ENCODE data around the gene PREX1. TPM values are rescaled to one million over a fixed set of nuclear protein-coding genes. Genes with fewer than 3 reads are reported as not detected.

PREX1 gene
- total RNA-seq, 1 donor from 2014 or later = 235 TPM

DNA sequence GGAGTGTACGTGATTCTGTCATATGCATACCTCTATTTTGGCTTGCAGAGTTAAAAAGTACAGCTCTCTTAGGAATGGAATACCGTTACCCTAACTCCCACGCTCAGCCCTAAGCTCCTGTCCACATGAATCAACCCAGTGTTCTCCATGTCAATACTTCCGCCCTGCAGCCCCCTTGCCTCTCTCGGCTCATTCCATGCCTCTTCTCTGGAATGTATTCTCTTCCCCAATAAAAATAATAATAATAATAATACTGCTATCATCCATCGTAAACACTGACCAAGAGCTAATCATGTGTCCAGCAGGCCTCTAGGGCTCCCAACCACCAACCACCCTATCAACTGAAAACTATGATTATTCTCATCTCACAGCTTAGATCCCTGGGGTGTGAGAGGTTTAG lies 100.6 kb downstream of the PREX1 start:
- Mint-ChIP-seq H3K27me3 (ENCODE audit: unreplicated experiment) (peaks cover 18% of the 10 kb centered on the region), H3K9me3 (ENCODE audit: unreplicated experiment) (peaks cover 20% of the 10 kb centered on the region), H3K4me3 (ENCODE audit: unreplicated experiment) (no peak overlapping the region), H3K4me1 (ENCODE audit: low read depth, unreplicated experiment) (peaks cover 58% of the 10 kb centered on the region), H3K27ac (ENCODE audit: unreplicated experiment) (no peak overlapping the region), H3K36me3 (ENCODE audit: unreplicated experiment) (peaks cover 19% of the 10 kb centered on the region)
- TF ChIP-seq, protein P1, sequence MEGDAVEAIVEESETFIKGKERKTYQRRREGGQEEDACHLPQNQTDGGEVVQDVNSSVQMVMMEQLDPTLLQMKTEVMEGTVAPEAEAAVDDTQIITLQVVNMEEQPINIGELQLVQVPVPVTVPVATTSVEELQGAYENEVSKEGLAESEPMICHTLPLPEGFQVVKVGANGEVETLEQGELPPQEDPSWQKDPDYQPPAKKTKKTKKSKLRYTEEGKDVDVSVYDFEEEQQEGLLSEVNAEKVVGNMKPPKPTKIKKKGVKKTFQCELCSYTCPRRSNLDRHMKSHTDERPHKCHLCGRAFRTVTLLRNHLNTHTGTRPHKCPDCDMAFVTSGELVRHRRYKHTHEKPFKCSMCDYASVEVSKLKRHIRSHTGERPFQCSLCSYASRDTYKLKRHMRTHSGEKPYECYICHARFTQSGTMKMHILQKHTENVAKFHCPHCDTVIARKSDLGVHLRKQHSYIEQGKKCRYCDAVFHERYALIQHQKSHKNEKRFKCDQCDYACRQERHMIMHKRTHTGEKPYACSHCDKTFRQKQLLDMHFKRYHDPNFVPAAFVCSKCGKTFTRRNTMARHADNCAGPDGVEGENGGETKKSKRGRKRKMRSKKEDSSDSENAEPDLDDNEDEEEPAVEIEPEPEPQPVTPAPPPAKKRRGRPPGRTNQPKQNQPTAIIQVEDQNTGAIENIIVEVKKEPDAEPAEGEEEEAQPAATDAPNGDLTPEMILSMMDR (IDR thresholded peaks at IDR 0.05; ENCODE audit: partially characterized antibody, unreplicated experiment) = no peak
- no peak for DNase-seq

DNA sequence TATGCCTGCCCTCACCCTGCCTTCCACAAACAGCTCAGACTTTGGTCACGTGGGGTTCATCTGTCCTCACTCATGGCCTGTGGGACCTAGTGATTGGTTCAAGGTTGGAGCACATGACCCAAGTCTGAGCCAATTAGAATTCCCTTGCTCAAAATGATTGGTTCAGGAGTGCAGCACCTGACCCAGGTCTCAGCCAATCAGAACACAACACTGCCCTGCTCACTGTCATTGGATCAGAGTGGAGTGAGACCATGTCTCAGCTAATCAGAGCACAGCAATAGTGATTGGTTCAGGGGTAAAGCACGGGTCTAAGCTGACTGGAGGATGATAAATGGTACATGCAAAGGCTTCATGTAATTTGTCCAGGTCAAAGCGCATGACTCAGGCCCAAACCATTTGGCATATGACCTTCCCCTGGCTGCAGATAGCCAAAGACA lies 102.2 kb downstream of the PREX1 start:
- Mint-ChIP-seq H3K27ac (ENCODE audit: unreplicated experiment) (no peak overlapping the region), H3K36me3 (ENCODE audit: unreplicated experiment) (peaks cover 14% of the 10 kb centered on the region), H3K4me3 (ENCODE audit: unreplicated experiment) (no peak overlapping the region), H3K9me3 (ENCODE audit: unreplicated experiment) (peaks cover 22% of the 10 kb centered on the region), H3K27me3 (ENCODE audit: unreplicated experiment) (peaks cover 22% of the 10 kb centered on the region), H3K4me1 (ENCODE audit: low read depth, unreplicated experiment) (peaks cover 58% of the 10 kb centered on the region)
- DNase-seq = no peak
- TF ChIP-seq, protein P1 (IDR thresholded peaks at IDR 0.05; ENCODE audit: partially characterized antibody, unreplicated experiment) = no peak

DNA sequence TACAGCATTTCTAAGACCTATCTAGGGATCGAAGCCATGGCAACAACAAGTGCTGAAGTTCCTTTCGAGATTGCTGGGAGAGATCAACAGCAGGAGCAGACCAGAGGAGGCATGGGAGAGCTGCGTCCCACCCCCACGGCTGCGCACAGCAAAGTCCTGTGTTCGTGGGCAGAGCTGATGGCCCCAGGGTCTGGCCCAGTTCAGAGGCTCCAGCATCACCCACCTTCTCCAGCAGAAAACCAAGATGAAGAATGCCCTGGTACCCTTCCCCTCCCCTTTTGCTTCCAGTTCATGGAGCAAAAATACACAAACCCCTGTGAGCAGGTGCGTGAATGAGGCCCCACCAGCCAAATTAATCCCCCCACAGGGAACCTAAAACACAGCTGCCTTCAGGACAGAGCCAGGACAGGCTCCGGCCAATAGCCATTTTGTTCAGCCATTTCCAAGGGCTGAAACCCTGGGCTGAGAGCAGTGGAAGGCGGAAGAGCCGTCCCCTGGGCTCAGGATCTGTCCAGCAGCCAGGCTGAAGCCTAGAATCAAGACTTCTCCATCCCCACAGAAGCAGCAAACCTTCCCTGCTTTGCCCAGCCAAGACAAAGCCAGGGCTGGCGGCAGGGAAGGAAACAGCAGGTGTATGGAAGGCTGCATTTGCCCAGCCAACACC lies 102.8 kb downstream of the PREX1 start:
- no peak for DNase-seq
- peaks cover 12% of the 10 kb centered on the region for H3K36me3 Mint-ChIP-seq (ENCODE audit: unreplicated experiment)

DNA sequence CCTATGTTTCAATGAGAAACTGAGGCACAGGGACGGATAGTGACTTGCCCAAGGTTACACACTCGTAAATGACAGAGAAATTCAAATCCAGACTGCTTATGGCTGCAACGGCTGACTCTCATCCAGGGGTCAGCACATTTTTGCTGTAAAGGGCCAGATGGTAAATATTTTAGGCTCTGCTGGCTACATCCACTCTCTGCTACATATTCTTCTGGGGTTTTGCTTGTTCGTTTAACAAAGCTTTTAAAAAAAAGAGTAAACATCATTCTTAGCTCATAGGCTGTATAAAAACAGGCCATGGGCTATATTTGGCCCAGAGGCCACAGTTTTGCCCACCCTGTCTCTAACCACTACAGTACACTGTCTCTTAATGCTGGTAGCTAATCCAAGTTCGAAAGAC lies 103.4 kb downstream of the PREX1 start:
- peaks cover 28% of the 10 kb centered on the region for H3K27me3 Mint-ChIP-seq (ENCODE audit: unreplicated experiment)
- peaks cover 46% of the 10 kb centered on the region for H3K4me1 Mint-ChIP-seq (ENCODE audit: low read depth, unreplicated experiment)
- peaks cover 18% of the 10 kb centered on the region for H3K36me3 Mint-ChIP-seq (ENCODE audit: unreplicated experiment)
- TF ChIP-seq, protein P1 (IDR thresholded peaks at IDR 0.05; ENCODE audit: partially characterized antibody, unreplicated experiment) = no peak
- DNase-seq = no peak
- H3K4me3 Mint-ChIP-seq (ENCODE audit: unreplicated experiment) = peak overlapping the region; percentile 58
- H3K9me3 Mint-ChIP-seq (ENCODE audit: unreplicated experiment) = peaks cover 16% of the 10 kb centered on the region
- peak overlapping the region; percentile 65 for H3K27ac Mint-ChIP-seq (ENCODE audit: unreplicated experiment)

More for the DNA sequence above, 102.8 kb downstream of the PREX1 start:
- Mint-ChIP-seq H3K4me1 (ENCODE audit: low read depth, unreplicated experiment) (peaks cover 52% of the 10 kb centered on the region), H3K27ac (ENCODE audit: unreplicated experiment) (peak overlapping the region; percentile 65), H3K27me3 (ENCODE audit: unreplicated experiment) (peaks cover 23% of the 10 kb centered on the region), H3K9me3 (ENCODE audit: unreplicated experiment) (peaks cover 19% of the 10 kb centered on the region), H3K4me3 (ENCODE audit: unreplicated experiment) (no peak overlapping the region)
- TF ChIP-seq, protein P1 (IDR thresholded peaks at IDR 0.05; ENCODE audit: partially characterized antibody, unreplicated experiment) = no peak
